Fibroblast of lung (primary cell): Measurements from ENCODE around the gene GPR55.

Experiments
- CTCF ChIP-seq, 2 donors: IDR thresholded peaks in 1 of 2; conservative IDR thresholded peaks in 1 of 2; 1 replicate in 1 of 2; 2 replicates in 1 of 2; pipeline ENCODE4 v1.5.1; 2011 to 2012; ENCODE audit warnings: low read length in 2 of 2, control low read depth in 1 of 2, inconsistent platforms in 1 of 2, low read depth in 1 of 2, mild to moderate bottlenecking in 1 of 2
- EZH2 ChIP-seq: IDR thresholded peaks from 2 replicates; pipeline ENCODE4 v1.5.1; 2012; ENCODE audit warnings: low read length, control low read depth, mild to moderate bottlenecking; ENCODE audit errors: missing control alignments

- TF ChIP-seq EZH2 (no peak), CTCF (conservative IDR thresholded peaks at IDR 0.05 in 1 of 2, IDR thresholded peaks at IDR 0.05 in 1 of 2; ENCODE audit: low read depth in 1 of 2, low read length in 2 of 2) (no peak)
Observed at GRCh38 chr2:230916218-230916617, 8.8 kb downstream of the GPR55 start.
